PC-3 (cell line): ENCODE data around the gene ADD1. TPM values are rescaled to one million over a fixed set of nuclear protein-coding genes. Genes with fewer than 3 reads are reported as not detected.

Source experiments
- ATAC-seq: fragments of 200-7000 bp; cut with Tn5 transposase; 2 replicates; pipeline ENCODE4 v1.9.1; 2020; ENCODE audit warnings: mild to moderate bottlenecking, moderate library complexity
- BruUV-seq: library from RNA; stranded (reverse); fragments of 400-500 nt; replicated peaks from 2 replicates; lab custom pipeline; 2021; lab: Mats Ljungman, UMichigan
- CTCF ChIA-PET: fragments of 300-600 bp; sonication (Branson Sonifier 250); formaldehyde crosslinking; loops from one replicate; lab custom pipeline; 2022; ENCODE audit warnings: antibody characterized with exemption; lab: Charles Lee
- POLR2A ChIA-PET: fragments of 300-600 bp; sonication (Branson Sonifier 250); formaldehyde crosslinking; loops from one replicate; lab custom pipeline; 2022; ENCODE audit warnings: antibody characterized with exemption; ENCODE audit not compliant: unreplicated experiment; lab: Charles Lee
- DNase-seq: peaks from one replicate; pipeline ENCODE4 v3.0.0-alpha.2; 2015
- H2AFZ ChIP-seq: fragments of 300-600 bp; sonication (generic); 2 replicates; pipeline ENCODE4 v1.6.0; 2016; ENCODE audit warnings: antibody characterized with exemption, low read length
- H3F3A ChIP-seq: fragments of 300-600 bp; sonication (generic); one replicate; pipeline ENCODE4 v1.6.0; 2017; ENCODE audit warnings: antibody characterized with exemption, low read length, control low read depth, mild to moderate bottlenecking; ENCODE audit not compliant: unreplicated experiment
- H3K27ac ChIP-seq: fragments of 300-600 bp; sonication (generic); 2 replicates; pipeline ENCODE4 v1.5.1; 2016; ENCODE audit warnings: mild to moderate bottlenecking, low read length
- H3K27me3 ChIP-seq: fragments of 300-600 bp; sonication (generic); 2 replicates; pipeline ENCODE4 v1.6.1; 2016; ENCODE audit warnings: low read length, mixed read lengths
- H3K36me3 ChIP-seq: fragments of 300-600 bp; sonication (generic); 2 replicates; pipeline ENCODE4 v1.6.1; 2016; ENCODE audit warnings: low read depth, mixed run types, low read length, mixed read lengths
- H3K4me1 ChIP-seq: fragments of 300-600 bp; sonication (generic); 2 replicates; pipeline ENCODE4 v1.5.1; 2016; ENCODE audit warnings: low read length; ENCODE audit not compliant: insufficient read depth
- H3K4me2 ChIP-seq: fragments of 300-600 bp; sonication (generic); 2 replicates; pipeline ENCODE4 v1.6.0; 2016; ENCODE audit warnings: low read length
- H3K4me3 ChIP-seq: fragments of 300-600 bp; sonication (generic); 2 replicates; pipeline ENCODE4 v1.5.1; 2016; ENCODE audit warnings: mild to moderate bottlenecking, low read length, mixed read lengths
- H3K79me2 ChIP-seq: fragments of 300-600 bp; sonication (generic); 2 replicates; pipeline ENCODE4 v1.6.1; 2017; ENCODE audit warnings: low read length, mixed read lengths
- H3K9ac ChIP-seq: fragments of 300-600 bp; sonication (generic); 2 replicates; pipeline ENCODE4 v1.6.0; 2016; ENCODE audit warnings: mild to moderate bottlenecking, low read length
- H3K9me2 ChIP-seq: fragments of 300-600 bp; sonication (generic); replicated peaks from 2 replicates; pipeline ENCODE4 v1.6.1; 2016; ENCODE audit warnings: mixed run types, low read length, mixed read lengths
- H3K9me3 ChIP-seq: fragments of 300-600 bp; sonication (generic); 2 replicates; pipeline ENCODE4 v1.6.1; 2016; ENCODE audit warnings: low read length, mixed read lengths
- H4K20me1 ChIP-seq: fragments of 300-600 bp; sonication (generic); 2 replicates; pipeline ENCODE4 v1.6.1; 2016; ENCODE audit warnings: low read length, mixed read lengths
- EZH2 ChIP-seq: fragments of 300-600 bp; sonication (generic); IDR thresholded peaks from one replicate; pipeline ENCODE4 v1.6.1; 2017; ENCODE audit warnings: antibody characterized with exemption, mild to moderate bottlenecking, low read length; ENCODE audit not compliant: unreplicated experiment
- EZH2phosphoT487 ChIP-seq: fragments of 300-600 bp; sonication (generic); IDR thresholded peaks from 2 replicates; pipeline ENCODE4 v1.6.1; 2018; ENCODE audit warnings: mild to moderate bottlenecking, antibody characterized with exemption, low read length, borderline replicate concordance
- intact Hi-C: fragments of 100-400 bp; cut with micrococcal nuclease; formaldehyde crosslinking; loops from 2 replicates; pipeline ENCODE4 v1.9.0; 2023
- total RNA-seq: library from RNA; depleted of rRNA; stranded (reverse); fragments of >200 nt; gene quantifications from 2 replicates; pipeline ENCODE4 v1.2.3, GENCODE V29; 2014
- TF ChIP-seq, protein P1 (sequence below): fragments of 300-600 bp; sonication (generic); conservative IDR thresholded peaks from 2 replicates; pipeline ENCODE4 v1.5.1; 2017; ENCODE audit warnings: antibody characterized with exemption, low read depth, mild to moderate bottlenecking, low read length

ADD1 gene
- total RNA-seq, 1 experiment from 2014 or later = 118 TPM

DNA sequence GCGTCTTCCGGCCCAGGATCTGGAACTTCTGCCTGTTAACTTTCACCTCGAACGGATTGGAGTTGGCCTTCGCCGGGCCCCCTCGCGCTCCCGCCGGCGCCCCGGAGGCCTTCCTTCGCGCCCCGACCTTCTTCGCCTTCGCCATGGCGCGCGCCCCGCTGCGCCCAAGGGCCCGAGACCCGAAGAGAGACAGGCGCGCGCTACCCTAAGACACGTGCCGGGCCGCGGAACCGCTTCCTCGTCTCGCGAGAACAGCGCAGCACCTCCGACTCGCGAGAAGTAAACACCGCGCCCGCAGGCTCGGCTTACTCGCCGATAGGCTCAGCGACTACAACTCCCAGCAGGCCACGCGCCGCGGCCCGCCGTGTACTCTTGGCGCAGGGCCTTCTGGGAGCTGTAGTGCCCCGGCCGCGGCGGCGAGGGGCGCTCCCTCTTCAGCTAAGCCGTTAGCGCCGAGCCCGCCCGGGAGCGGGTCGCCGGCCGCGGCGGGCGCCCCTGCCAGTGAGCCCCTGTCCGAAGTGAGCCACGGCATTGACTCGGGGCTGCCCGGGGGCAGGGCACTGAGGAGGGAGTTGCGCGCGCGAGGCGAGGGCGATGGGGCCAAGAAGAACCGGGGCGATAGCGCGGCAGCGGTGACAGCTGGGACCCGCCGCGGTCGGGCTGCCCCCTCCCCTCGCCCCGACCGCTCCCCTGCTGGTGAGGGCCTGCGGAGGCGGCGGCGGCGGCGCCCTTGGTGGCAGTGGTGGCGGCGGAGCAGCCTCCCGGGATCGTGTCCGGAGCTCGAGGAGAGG lies 119.7 kb downstream of the ADD1 start, which contains the start of the genes GRK4 and NOP14:
Gene GRK4 (plus strand): TSS at position 397 of the 791 bp plus-strand sequence. CDS start 500 bp downstream, outside the sequence.
Gene NOP14 (minus strand): TSS at position 232 of the 791 bp plus-strand sequence. CDS start 87 bp downstream, at position 145.
- no peaks in the 10 kb centered on the region for H3K9me3 ChIP-seq

DNA sequence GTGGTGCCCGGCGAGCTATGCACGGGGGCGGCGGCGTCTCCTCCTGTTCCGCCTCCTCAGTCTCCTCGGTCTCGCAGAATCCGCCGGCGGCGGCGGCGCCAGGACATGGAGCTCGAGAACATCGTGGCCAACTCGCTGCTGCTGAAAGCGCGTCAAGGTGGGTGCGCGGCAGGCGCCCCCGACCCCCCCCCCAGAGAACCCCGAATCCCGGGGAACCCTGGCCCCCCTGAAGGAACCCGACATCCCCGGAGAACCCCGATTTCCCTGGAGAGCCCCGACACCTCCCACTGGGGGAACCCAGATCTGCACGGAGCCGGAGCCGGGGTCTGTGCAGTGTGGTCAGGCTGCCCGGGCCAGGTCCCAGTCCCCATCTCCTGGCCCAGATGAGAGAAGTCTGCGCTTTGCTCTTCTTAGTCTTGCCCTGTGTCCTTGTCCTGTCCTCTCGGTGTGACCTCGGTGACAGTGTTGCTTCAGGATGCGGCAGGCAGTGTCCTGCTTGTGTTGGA lies 120.4 kb downstream of the ADD1 start:
- CTCF ChIA-PET = interaction anchor here (0.5 to 1.5 kb wide), 2 partner anchors 13 to 74 kb away, joined by 4 to 5 read pairs; no protein-coding TSS in a partner anchor
- peaks cover 17% of the 10 kb centered on the region for H4K20me1 ChIP-seq
- H3K79me2 ChIP-seq = peaks cover 42% of the 10 kb centered on the region
- H3K4me3 ChIP-seq = peak overlapping the region; percentile 86
- no peaks in the 10 kb centered on the region for H3K9me3 ChIP-seq
- H3K4me2 ChIP-seq = peak overlapping the region; percentile 90
- intact Hi-C loops = loop anchor here (5.0 kb wide), 1 partner anchor 73 kb away; no protein-coding TSS in a partner anchor
- H2AFZ ChIP-seq = peak overlapping the region; percentile 94
- peak; percentile 9; the same call in 1 of the 2 replicates for ATAC-seq
- TF ChIP-seq, protein P1, sequence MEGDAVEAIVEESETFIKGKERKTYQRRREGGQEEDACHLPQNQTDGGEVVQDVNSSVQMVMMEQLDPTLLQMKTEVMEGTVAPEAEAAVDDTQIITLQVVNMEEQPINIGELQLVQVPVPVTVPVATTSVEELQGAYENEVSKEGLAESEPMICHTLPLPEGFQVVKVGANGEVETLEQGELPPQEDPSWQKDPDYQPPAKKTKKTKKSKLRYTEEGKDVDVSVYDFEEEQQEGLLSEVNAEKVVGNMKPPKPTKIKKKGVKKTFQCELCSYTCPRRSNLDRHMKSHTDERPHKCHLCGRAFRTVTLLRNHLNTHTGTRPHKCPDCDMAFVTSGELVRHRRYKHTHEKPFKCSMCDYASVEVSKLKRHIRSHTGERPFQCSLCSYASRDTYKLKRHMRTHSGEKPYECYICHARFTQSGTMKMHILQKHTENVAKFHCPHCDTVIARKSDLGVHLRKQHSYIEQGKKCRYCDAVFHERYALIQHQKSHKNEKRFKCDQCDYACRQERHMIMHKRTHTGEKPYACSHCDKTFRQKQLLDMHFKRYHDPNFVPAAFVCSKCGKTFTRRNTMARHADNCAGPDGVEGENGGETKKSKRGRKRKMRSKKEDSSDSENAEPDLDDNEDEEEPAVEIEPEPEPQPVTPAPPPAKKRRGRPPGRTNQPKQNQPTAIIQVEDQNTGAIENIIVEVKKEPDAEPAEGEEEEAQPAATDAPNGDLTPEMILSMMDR = no peak
- TF ChIP-seq EZH2phosphoT487 = no peak
- no peak for TF ChIP-seq EZH2
- POLR2A ChIA-PET = no interaction called here
- peaks cover 6% of the 10 kb centered on the region; the same call in 1 of the 2 replicates for H3K4me1 ChIP-seq
- BruUV-seq = no TSS peak
- H3F3A ChIP-seq = no peaks in the 10 kb centered on the region
- H3K36me3 ChIP-seq = no peaks in the 10 kb centered on the region
- peak overlapping the region; percentile 98 for H3K9ac ChIP-seq
- H3K27ac ChIP-seq = no peak overlapping the region
- DNase-seq = no peak
- H3K27me3 ChIP-seq = no peaks in the 10 kb centered on the region
- H3K9me2 ChIP-seq = no peaks in the 10 kb centered on the region

More for the DNA sequence above, 119.7 kb downstream of the ADD1 start, which contains the start of the genes GRK4 and NOP14:
- peaks cover 6% of the 10 kb centered on the region; the same call in 1 of the 2 replicates for H3K4me1 ChIP-seq
- peaks cover 17% of the 10 kb centered on the region for H4K20me1 ChIP-seq
- DNase-seq = peak; percentile 96
- intact Hi-C loops = loop anchor here (5.0 kb wide), 1 partner anchor 74 kb away; no protein-coding TSS in a partner anchor
- no peaks in the 10 kb centered on the region for H3K9me2 ChIP-seq
- peak within 1 kb of the TSS; percentile 90 for H3K4me2 ChIP-seq
- peak within 1 kb of the TSS; percentile 86 for H3K4me3 ChIP-seq
- peaks cover 49% of the 10 kb centered on the region for H3K79me2 ChIP-seq
- no TSS peak for BruUV-seq
- peak within 1 kb of the TSS; percentile 94 for H2AFZ ChIP-seq
- ATAC-seq = peak; percentile 90
- no peaks in the 10 kb centered on the region for H3F3A ChIP-seq
- H3K27ac ChIP-seq = peak within 1 kb of the TSS; percentile 59
- no peaks in the 10 kb centered on the region for H3K27me3 ChIP-seq
- ChIA-PET CTCF (interaction anchor here (0.5 to 1.5 kb wide), 3 partner anchors 14 to 75 kb away, joined by 4 to 5 read pairs (median 4); no protein-coding TSS in a partner anchor), POLR2A (interaction anchor here (1.0 kb wide), 1 partner anchor 9 kb away, joined by 3 read pairs; no protein-coding TSS in a partner anchor)
- H3K9ac ChIP-seq = peak within 1 kb of the TSS; percentile 98
- TF ChIP-seq EZH2 = no peak
- TF ChIP-seq, protein P1 = peak; percentile 27; the same call in 1 of the 2 replicates
- TF ChIP-seq EZH2phosphoT487 = no peak
- no peaks in the 10 kb centered on the region for H3K36me3 ChIP-seq
